HepG2 (cell line): ENCODE data around the gene CAMK1G. TPM values are rescaled to one million over a fixed set of nuclear protein-coding genes. Genes with fewer than 3 reads are reported as not detected.

Source experiments
- ATAC-seq: fragments of 200-7000 bp; cut with Tn5 transposase; 3 replicates; pipeline ENCODE4 v1.9.1; 2020; ENCODE audit warnings: mild to moderate bottlenecking, moderate library complexity
- BruUV-seq: library from RNA; stranded (reverse); fragments of 400-500 nt; replicated peaks from 2 replicates; lab custom pipeline; 2021; lab: Mats Ljungman, UMichigan
- CTCF ChIA-PET: fragments of 300-600 bp; formaldehyde crosslinking; extraction: SDS; loops from one replicate; lab custom pipeline; 2021; ENCODE audit warnings: low total read pairs, inconsistent platforms, low intra/inter-chr PET ratio; lab: Yijun Ruan, JAX
- POLR2A ChIA-PET: fragments of 350-600 bp; sonication (Branson Sonifier 250); formaldehyde crosslinking; loops from one replicate; lab custom pipeline; 2020; ENCODE audit warnings: antibody characterized with exemption, inconsistent platforms; lab: Yijun Ruan, JAX
- DNase-seq: peaks from one replicate; pipeline ENCODE4 v3.0.0-alpha.2; 2015; ENCODE audit warnings: low spot score
- FAIRE-seq: peaks from 3 replicates; lab custom pipeline; 2011; peaks lifted over from hg19 to GRCh38; lab: Jason Lieb, UNC
- H2AFZ ChIP-seq: one replicate; pipeline ENCODE4 v1.6.1; 2011; ENCODE audit warnings: low read length, inconsistent platforms
- H3K27ac ChIP-seq: fragments of 300-600 bp; 3 replicates; pipeline ENCODE4 v1.8.0; 2011; ENCODE audit warnings: mixed run types, mild to moderate bottlenecking, mixed read lengths, low read length, inconsistent platforms; ENCODE audit not compliant: insufficient read depth; ENCODE audit errors: extremely low read length
- H3K27me3 ChIP-seq, 2 experiments: fragments of 200-600 bp in 1 of 2; 2 replicates in 1 of 2; 3 replicates in 1 of 2; pipeline versions ENCODE4 v1.6.0 to v1.8.0; 2011; ENCODE audit warnings: low read length in 2 of 2, mild to moderate bottlenecking in 2 of 2, moderate library complexity in 2 of 2, inconsistent platforms in 1 of 2; ENCODE audit not compliant: insufficient read depth in 2 of 2, control insufficient read depth in 1 of 2
- H3K36me3 ChIP-seq, 2 experiments: fragments of 200-600 bp in 1 of 2; replicated peaks in 1 of 2; 2 replicates in 1 of 2; 3 replicates in 1 of 2; pipeline versions ENCODE4 v1.5.1 to v1.8.0; 2011; ENCODE audit warnings: low read length in 2 of 2, inconsistent platforms in 1 of 2; ENCODE audit not compliant: insufficient read depth in 2 of 2, control insufficient read depth in 1 of 2
- H3K4me1 ChIP-seq: 2 replicates; pipeline ENCODE4 v1.5.1; 2012; ENCODE audit warnings: low read length, inconsistent platforms; ENCODE audit not compliant: insufficient read depth
- H3K4me2 ChIP-seq: 2 replicates; pipeline ENCODE4 v1.6.0; 2011; ENCODE audit warnings: low read depth, low read length, inconsistent platforms
- H3K4me3 ChIP-seq, 3 experiments: fragments of 200-600 bp in 1 of 3; sonication (generic), shearing (Covaris generic) in 1 of 3; replicated peaks in 1 of 3; 2 replicates each; pipeline ENCODE4 v1.5.1; 2011 to 2016; ENCODE audit warnings: low read length in 3 of 3, inconsistent platforms in 2 of 3, low read depth in 2 of 3, mild to moderate bottlenecking in 2 of 3, control low read depth in 1 of 3, mixed read lengths in 1 of 3; ENCODE audit not compliant: insufficient read depth in 1 of 3
- H3K79me2 ChIP-seq: one replicate; pipeline ENCODE4 v1.6.1; 2011; ENCODE audit warnings: low read length, inconsistent platforms; ENCODE audit not compliant: insufficient read depth
- H3K9ac ChIP-seq: 2 replicates; pipeline ENCODE4 v1.6.0; 2011; ENCODE audit warnings: mild to moderate bottlenecking, low read depth, low read length, inconsistent platforms; ENCODE audit not compliant: insufficient read depth
- H3K9me3 ChIP-seq: 2 replicates; pipeline ENCODE4 v1.5.1; 2012; ENCODE audit warnings: mild to moderate bottlenecking, low read length
- H4K20me1 ChIP-seq: 2 replicates; pipeline ENCODE4 v1.6.0; 2011; ENCODE audit warnings: inconsistent platforms, mild to moderate bottlenecking, low read length, moderate library complexity; ENCODE audit not compliant: insufficient read depth
- ATM ChIP-seq: fragments of 450-650 bp; IDR thresholded peaks from 2 replicates; pipeline ENCODE4 v1.7.1; 2017; ENCODE audit warnings: mild to moderate bottlenecking, borderline replicate concordance
- NFE2 ChIP-seq: sonication (generic); formaldehyde crosslinking; IDR thresholded peaks from 2 replicates; pipeline ENCODE4 v1.4.0; 2020; ENCODE audit warnings: missing genetic modification reagents
- SSRP1 ChIP-seq: IDR thresholded peaks from 2 replicates; pipeline ENCODE4 v1.6.1; 2016; ENCODE audit warnings: control low read depth
- ZNF20 ChIP-seq: sonication (generic); formaldehyde crosslinking; IDR thresholded peaks from 2 replicates; pipeline ENCODE4 v1.4.0; 2020; ENCODE audit warnings: mild to moderate bottlenecking, moderate library complexity, missing genetic modification reagents
- ZNF230 ChIP-seq: sonication (generic); formaldehyde crosslinking; IDR thresholded peaks from 2 replicates; pipeline ENCODE4 v1.4.0; 2020; ENCODE audit warnings: mild to moderate bottlenecking, missing genetic modification reagents
- ZNF503 ChIP-seq: sonication (generic); formaldehyde crosslinking; IDR thresholded peaks from 2 replicates; pipeline ENCODE4 v1.4.0; 2020; ENCODE audit warnings: missing genetic modification reagents
- WGBS: methylation state at CpG from one replicate; pipeline ENCODE4 v1.1.6; 2017; ENCODE audit warnings: low lambda C conversion rate; 5-methylcytosine and 5-hydroxymethylcytosine counted together
- in situ Hi-C: cut with HindIII; loops from 2 replicates; pipeline ENCODE4 v1.10.0; 2017; ENCODE audit warnings: low pct_unique_long_range_greater_than_20kb; ENCODE audit not compliant: extremely low pct_ligation_motif_present
- intact Hi-C: fragments of 100-400 bp; cut with micrococcal nuclease; formaldehyde crosslinking; loops from one replicate; pipeline ENCODE4 v1.10.0; 2022; ENCODE audit not compliant: unreplicated experiment
- polyA plus RNA-seq, 8 experiments: library from polyadenylated mRNA; depleted of rRNA in 3 of 8; stranded (reverse) in 7 of 8; unstranded in 1 of 8; fragments of >200 nt; fragmentation: Illumina TruSeq in 4 of 8; extraction: Trizol in 4 of 8; gene quantifications; 2 replicates each; pipeline versions ENCODE4 v1.2.1 to v1.2.3, GENCODE V29; 2011 to 2016; ENCODE audit warnings: low read depth in 4 of 8, missing spikeins in 1 of 8, mixed read lengths in 1 of 8; ENCODE audit not compliant: insufficient read depth in 1 of 8
- total RNA-seq, 5 experiments: library from RNA; depleted of rRNA; stranded (reverse); fragments of >200 nt; fragmentation: Illumina TruSeq; extraction: Trizol; gene quantifications; 2 replicates each; pipeline ENCODE4 v1.2.3, GENCODE V29; 2016; ENCODE audit warnings: low read depth in 1 of 5
- TF ChIP-seq, protein P1 (sequence below): sonication (generic); formaldehyde crosslinking; IDR thresholded peaks from 2 replicates; pipeline ENCODE4 v1.8.0; 2022; ENCODE audit warnings: low read depth, missing genetic modification reagents
- TF ChIP-seq, protein P2 (sequence below): IDR thresholded peaks from 2 replicates; pipeline ENCODE4 v1.6.1; 2016; ENCODE audit warnings: missing biosample characterization, missing genetic modification reagents, low read depth

The CAMK1G gene
- total and polyA plus RNA-seq, 2 of the 13 experiments (the other 11 are each of a cell fraction or from before 2014, with no cell fraction given) = not detected

DNA sequence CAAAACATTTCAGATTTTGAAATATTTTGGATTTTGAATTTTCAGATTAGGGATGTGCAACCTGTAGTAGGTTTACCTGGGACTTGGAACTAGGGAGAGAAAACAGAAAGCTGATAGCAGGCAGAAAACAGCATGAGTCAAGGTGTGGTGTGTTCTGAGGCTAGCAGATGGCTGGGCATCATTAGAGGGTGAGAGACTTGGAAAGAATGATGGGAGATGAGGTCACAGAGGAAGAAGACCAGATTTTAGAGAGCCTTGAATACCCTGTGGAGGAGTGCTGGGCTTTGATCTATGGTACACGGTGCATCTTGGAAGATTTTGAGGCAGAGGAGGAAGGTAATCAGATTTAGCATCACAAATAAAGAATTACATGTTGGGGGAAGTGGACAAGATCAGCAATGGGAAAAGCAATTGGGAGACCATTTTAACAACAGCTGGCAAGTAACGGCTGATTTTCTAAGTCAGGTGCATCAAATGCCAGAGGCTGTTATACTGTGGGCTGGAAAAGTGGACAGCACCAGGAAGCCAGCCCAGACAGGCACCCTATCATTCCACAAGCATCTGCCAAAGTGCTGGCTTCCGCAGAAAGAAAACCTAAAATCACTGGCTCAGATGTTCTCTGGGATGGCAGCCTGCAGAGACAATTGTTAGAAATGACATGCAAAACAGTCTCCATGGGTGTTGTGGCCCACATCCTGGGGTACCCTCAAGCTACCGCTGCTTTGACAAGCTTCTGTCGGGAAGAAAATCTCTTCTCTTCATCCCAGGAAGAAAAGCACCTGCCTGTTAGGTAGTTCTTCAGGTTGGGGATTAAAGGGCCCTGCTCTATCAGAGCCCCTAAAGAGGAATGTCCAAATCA, 30.9 kb upstream of the CAMK1G start:
- Histone ChIP-seq H3K27me3 (no peaks in the 10 kb centered on the region), H3K79me2 (no peaks in the 10 kb centered on the region), H4K20me1 (no peaks in the 10 kb centered on the region), H3K4me1 (no peaks in the 10 kb centered on the region), H3K9ac (no peak overlapping the region), H3K4me2 (no peak overlapping the region), H3K4me3 (no peak overlapping the region), H3K36me3 (no peaks in the 10 kb centered on the region), H3K27ac (no peak overlapping the region), H2AFZ (no peak overlapping the region), H3K9me3 (no peaks in the 10 kb centered on the region)
- in situ Hi-C loops = no loop called here
- DNase-seq (no peak), FAIRE-seq (no peak), ATAC-seq (no peak)
- ChIA-PET CTCF (no interaction called here), POLR2A (no interaction called here)
- TF ChIP-seq NFE2 (CRISPR knock-in tag) (no peak), ZNF230 (CRISPR knock-in tag) (no peak), ZNF20 (CRISPR knock-in tag) (no peak), SSRP1 (no peak), ZNF503 (no peak), ATM (no peak)
- TF ChIP-seq, protein P1, sequence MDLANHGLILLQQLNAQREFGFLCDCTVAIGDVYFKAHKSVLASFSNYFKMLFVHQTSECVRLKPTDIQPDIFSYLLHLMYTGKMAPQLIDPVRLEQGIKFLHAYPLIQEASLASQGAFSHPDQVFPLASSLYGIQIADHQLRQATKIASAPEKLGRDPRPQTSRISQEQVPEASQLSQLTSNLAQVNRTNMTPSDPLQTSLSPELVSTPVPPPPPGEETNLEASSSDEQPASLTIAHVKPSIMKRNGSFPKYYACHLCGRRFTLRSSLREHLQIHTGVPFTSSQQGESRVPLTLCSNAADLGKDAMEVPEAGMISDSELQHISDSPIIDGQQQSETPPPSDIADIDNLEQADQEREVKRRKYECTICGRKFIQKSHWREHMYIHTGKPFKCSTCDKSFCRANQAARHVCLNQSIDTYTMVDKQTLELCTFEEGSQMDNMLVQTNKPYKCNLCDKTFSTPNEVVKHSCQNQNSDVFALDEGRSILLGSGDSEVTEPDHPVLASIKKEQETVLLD (CRISPR knock-in tag) = no peak
- TF ChIP-seq, protein P2, sequence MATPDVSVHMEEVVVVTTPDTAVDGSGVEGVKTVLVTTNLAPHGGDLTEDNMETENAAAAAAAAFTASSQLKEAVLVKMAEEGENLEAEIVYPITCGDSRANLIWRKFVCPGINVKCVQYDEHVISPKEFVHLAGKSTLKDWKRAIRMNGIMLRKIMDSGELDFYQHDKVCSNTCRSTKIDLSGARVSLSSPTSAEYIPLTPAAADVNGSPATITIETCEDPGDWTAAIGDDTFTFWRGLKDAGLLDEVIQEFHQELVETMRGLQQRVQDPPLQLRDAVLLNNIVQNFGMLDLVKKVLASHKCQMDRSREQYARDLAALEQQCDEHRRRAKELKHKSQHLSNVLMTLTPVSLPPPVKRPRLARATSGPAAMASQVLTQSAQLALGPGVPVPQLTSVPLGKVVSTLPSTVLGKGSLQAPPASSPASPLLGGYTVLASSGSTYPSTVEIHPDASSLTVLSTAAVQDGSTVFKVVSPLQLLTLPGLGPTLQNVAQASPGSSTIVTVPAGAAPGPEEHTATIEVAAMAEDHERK (CRISPR knock-in tag) = no peak
- intact Hi-C loops = no loop called here
- WGBS = 0% methylated on average over 2 of the region's 5 CpGs
- no TSS peak for BruUV-seq
